Measurements from ENCODE around the gene HTD2.

GRCh38 chr3:58324391-58325390 lies 18.4 kb downstream of the HTD2 start:
- no peak for TF ChIP-seq POLR2AphosphoS5 (IDR thresholded peaks at IDR 0.05; ENCODE audit: low read depth, low read length)
- no peak for TF ChIP-seq SIN3A (IDR thresholded peaks at IDR 0.05; ENCODE audit: borderline replicate concordance, insufficient read depth, low read length)
- no peak for TF ChIP-seq TAF1 (IDR thresholded peaks at IDR 0.05; ENCODE audit: borderline replicate concordance, insufficient read depth, low read length)
- TF ChIP-seq, protein P1, sequence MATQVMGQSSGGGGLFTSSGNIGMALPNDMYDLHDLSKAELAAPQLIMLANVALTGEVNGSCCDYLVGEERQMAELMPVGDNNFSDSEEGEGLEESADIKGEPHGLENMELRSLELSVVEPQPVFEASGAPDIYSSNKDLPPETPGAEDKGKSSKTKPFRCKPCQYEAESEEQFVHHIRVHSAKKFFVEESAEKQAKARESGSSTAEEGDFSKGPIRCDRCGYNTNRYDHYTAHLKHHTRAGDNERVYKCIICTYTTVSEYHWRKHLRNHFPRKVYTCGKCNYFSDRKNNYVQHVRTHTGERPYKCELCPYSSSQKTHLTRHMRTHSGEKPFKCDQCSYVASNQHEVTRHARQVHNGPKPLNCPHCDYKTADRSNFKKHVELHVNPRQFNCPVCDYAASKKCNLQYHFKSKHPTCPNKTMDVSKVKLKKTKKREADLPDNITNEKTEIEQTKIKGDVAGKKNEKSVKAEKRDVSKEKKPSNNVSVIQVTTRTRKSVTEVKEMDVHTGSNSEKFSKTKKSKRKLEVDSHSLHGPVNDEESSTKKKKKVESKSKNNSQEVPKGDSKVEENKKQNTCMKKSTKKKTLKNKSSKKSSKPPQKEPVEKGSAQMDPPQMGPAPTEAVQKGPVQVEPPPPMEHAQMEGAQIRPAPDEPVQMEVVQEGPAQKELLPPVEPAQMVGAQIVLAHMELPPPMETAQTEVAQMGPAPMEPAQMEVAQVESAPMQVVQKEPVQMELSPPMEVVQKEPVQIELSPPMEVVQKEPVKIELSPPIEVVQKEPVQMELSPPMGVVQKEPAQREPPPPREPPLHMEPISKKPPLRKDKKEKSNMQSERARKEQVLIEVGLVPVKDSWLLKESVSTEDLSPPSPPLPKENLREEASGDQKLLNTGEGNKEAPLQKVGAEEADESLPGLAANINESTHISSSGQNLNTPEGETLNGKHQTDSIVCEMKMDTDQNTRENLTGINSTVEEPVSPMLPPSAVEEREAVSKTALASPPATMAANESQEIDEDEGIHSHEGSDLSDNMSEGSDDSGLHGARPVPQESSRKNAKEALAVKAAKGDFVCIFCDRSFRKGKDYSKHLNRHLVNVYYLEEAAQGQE (IDR thresholded peaks at IDR 0.05; ENCODE audit: insufficient read depth in 1 of 2, low read depth in 2 of 2, low read length in 2 of 2) = no peak
